ENCODE results near the gene ADAMTS2. TPM values are rescaled to one million over a fixed set of nuclear protein-coding genes. Genes with fewer than 3 reads are reported as not detected.

ADAMTS2 gene
- total RNA-seq, 3 donors from 2014 or later (not counting 1 experiment from before 2014, with no cell fraction given), result 0.28 TPM; not detected in 2

DNA sequence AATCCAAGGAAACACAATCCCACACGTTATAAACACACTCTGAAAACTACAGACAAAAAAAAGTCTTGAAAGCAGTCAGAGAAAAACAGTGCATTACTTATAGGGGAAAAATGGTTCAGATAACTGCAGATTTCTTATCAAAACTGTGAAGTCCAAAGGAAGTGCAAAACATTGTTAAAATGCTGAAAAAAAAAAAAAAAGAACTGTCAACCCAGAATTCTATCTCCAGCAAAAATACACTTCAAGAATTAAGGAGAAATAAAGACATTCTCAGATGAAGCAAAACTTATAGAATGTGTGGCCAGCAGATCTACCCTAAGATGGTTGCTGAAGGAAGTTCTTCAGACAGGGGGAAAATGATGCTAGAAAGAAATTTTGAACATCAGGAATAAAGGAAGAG, 40.4 kb downstream of the ADAMTS2 start:
- TF ChIP-seq, protein P1, sequence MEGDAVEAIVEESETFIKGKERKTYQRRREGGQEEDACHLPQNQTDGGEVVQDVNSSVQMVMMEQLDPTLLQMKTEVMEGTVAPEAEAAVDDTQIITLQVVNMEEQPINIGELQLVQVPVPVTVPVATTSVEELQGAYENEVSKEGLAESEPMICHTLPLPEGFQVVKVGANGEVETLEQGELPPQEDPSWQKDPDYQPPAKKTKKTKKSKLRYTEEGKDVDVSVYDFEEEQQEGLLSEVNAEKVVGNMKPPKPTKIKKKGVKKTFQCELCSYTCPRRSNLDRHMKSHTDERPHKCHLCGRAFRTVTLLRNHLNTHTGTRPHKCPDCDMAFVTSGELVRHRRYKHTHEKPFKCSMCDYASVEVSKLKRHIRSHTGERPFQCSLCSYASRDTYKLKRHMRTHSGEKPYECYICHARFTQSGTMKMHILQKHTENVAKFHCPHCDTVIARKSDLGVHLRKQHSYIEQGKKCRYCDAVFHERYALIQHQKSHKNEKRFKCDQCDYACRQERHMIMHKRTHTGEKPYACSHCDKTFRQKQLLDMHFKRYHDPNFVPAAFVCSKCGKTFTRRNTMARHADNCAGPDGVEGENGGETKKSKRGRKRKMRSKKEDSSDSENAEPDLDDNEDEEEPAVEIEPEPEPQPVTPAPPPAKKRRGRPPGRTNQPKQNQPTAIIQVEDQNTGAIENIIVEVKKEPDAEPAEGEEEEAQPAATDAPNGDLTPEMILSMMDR (IDR thresholded peaks at IDR 0.05), result no peak
- Mint-ChIP-seq H3K4me3 (no peak overlapping the region), H3K36me3 (no peaks in the 10 kb centered on the region), H3K27ac (no peak overlapping the region), H3K4me1 (no peaks in the 10 kb centered on the region), H3K9me3 (peaks cover 2 to 6% of the 10 kb centered on the region in 2 donors), H3K27me3 (ENCODE audit: low read depth in 2 of 2) (peaks cover 0 to 4% of the 10 kb centered on the region in 2 donors)
- Histone ChIP-seq H3K27me3 (ENCODE audit: control insufficient read depth, insufficient read depth, low read length) (no peaks in the 10 kb centered on the region), H3K4me3 (ENCODE audit: low read length) (no peak overlapping the region), H3K27ac (ENCODE audit: low read length) (no peak overlapping the region), H3K4me1 (ENCODE audit: control insufficient read depth, insufficient read depth, low read length) (no peaks in the 10 kb centered on the region), H3K9me3 (ENCODE audit: control insufficient read depth, insufficient read depth, low read length) (no peaks in the 10 kb centered on the region), H3K36me3 (ENCODE audit: control insufficient read depth, insufficient read depth, low read length) (no peaks in the 10 kb centered on the region)
- no peak for DNase-seq
- no peak for ATAC-seq
- intact Hi-C loops (cut with micrococcal nuclease), result no loop called here
- WGBS (ENCODE audit: insufficient coverage), result 100% methylated on average over 1 of the region's 1 CpG

DNA sequence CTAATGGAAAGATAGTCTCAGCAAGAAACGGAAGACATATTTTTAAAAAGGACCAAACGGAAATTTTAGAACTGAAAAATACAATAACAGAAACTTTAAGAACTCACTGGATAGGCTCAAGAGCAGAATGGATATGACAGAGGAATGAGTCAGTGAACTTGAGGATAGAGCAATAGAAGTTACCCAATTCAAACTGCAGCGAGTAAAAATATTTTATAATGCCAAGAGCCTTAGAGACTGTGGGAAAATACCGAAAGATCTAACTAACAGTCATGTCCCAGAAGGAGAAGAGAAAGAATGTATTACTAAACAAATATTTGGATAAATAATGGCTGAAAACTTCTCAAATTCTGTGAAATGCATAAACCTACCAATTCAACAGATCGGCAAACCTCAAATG, 40.8 kb downstream of the ADAMTS2 start:
- no peak overlapping the region for H3K4me3 Mint-ChIP-seq
- H3K4me3 ChIP-seq (ENCODE audit: low read length), result no peak overlapping the region
- no peaks in the 10 kb centered on the region for H3K27me3 ChIP-seq (ENCODE audit: control insufficient read depth, insufficient read depth, low read length)
- TF ChIP-seq, protein P1 (IDR thresholded peaks at IDR 0.05), result no peak
- WGBS (ENCODE audit: insufficient coverage), result 96% methylated on average over 5 of the region's 5 CpGs
- no peaks in the 10 kb centered on the region for H3K36me3 Mint-ChIP-seq
- no peaks in the 10 kb centered on the region for H3K36me3 ChIP-seq (ENCODE audit: control insufficient read depth, insufficient read depth, low read length)
- H3K9me3 Mint-ChIP-seq, result peaks cover 2 to 6% of the 10 kb centered on the region in 2 donors
- H3K27ac Mint-ChIP-seq, result no peak overlapping the region
- H3K4me1 Mint-ChIP-seq, result no peaks in the 10 kb centered on the region
- H3K9me3 ChIP-seq (ENCODE audit: control insufficient read depth, insufficient read depth, low read length), result no peaks in the 10 kb centered on the region
- ATAC-seq (no peak), DNase-seq (no peak)
- intact Hi-C loops (cut with micrococcal nuclease), result no loop called here
- no peaks in the 10 kb centered on the region for H3K4me1 ChIP-seq (ENCODE audit: control insufficient read depth, insufficient read depth, low read length)
- H3K27ac ChIP-seq (ENCODE audit: low read length), result no peak overlapping the region
- H3K27me3 Mint-ChIP-seq (ENCODE audit: low read depth in 2 of 2), result peaks cover 0 to 4% of the 10 kb centered on the region in 2 donors

DNA sequence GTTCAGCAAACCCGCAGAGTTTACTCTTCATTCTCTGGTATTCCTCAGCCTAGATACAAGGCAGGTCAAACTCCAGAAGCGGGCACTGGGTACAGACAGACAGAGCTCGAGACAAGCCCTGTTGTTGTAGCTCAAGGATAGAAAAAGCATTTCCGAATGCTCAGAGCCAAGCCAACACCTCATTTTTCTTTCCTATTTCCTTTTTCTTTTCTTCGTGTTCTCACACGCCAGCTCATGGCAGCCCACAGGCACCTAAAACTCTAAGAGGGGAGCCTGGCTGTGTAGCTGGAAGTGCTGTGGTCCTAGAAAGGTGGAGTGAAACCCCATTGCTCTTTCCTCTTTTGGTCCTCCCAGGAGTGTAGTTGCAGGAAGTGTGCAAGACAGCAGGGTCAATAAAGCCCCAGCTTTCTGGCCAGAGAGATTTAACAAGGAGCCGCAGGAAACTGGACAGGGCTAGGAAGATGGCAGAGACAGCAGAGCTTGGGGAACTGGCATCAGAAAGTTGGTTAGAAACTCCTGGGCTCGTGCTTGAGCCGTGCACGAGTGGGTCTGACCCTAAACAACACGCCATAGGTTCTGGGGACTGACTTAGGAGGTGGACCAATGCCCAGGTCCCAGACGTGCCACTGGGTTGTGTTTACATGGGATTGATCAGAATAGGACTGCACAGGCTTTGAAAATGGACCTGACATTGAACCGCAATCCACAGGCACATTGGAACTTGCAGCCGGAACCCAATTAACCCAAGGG, 41.6 kb downstream of the ADAMTS2 start:
- Mint-ChIP-seq H3K9me3 (peaks cover 2 to 6% of the 10 kb centered on the region in 2 donors), H3K27ac (no peak overlapping the region), H3K4me1 (no peaks in the 10 kb centered on the region), H3K36me3 (no peaks in the 10 kb centered on the region), H3K27me3 (ENCODE audit: low read depth in 2 of 2) (peaks cover 0 to 4% of the 10 kb centered on the region in 2 donors), H3K4me3 (no peak overlapping the region)
- no peaks in the 10 kb centered on the region for H3K27me3 ChIP-seq (ENCODE audit: control insufficient read depth, insufficient read depth, low read length)
- ATAC-seq (no peak), DNase-seq (no peak)
- H3K4me1 ChIP-seq (ENCODE audit: control insufficient read depth, insufficient read depth, low read length), result no peaks in the 10 kb centered on the region
- intact Hi-C loops (cut with micrococcal nuclease), result no loop called here
- WGBS (ENCODE audit: insufficient coverage), result 92% methylated on average over 12 of the region's 14 CpGs
- TF ChIP-seq, protein P1 (IDR thresholded peaks at IDR 0.05), result no peak
- H3K36me3 ChIP-seq (ENCODE audit: control insufficient read depth, insufficient read depth, low read length), result no peaks in the 10 kb centered on the region
- H3K9me3 ChIP-seq (ENCODE audit: control insufficient read depth, insufficient read depth, low read length), result no peaks in the 10 kb centered on the region
- H3K4me3 ChIP-seq (ENCODE audit: low read length), result no peak overlapping the region
- H3K27ac ChIP-seq (ENCODE audit: low read length), result no peak overlapping the region

All from natural killer cell (primary cell).